Subcutaneous adipose tissue (tissue), 4 donors: ENCODE measurements around the gene LETM1. TPM values are rescaled to one million over a fixed set of nuclear protein-coding genes. Genes with fewer than 3 reads are reported as not detected.

Experiments
- total RNA-seq, 4 donors: library from RNA; depleted of rRNA; stranded (reverse); fragments of >200 nt; gene quantifications; one replicate each; pipeline ENCODE4 v1.1.0, GENCODE V29; 2016
- TF ChIP-seq, protein P1 (sequence below): fragments of 450-650 bp; IDR thresholded peaks from one replicate; pipeline ENCODE4 v1.5.1; 2016; ENCODE audit warnings: low read depth, mild to moderate bottlenecking, control low read depth, antibody characterized with exemption, moderate library complexity

LETM1 gene
- total RNA-seq, 4 donors from 2014 or later = 26.9 to 88.9 (median 30.0) TPM

DNA sequence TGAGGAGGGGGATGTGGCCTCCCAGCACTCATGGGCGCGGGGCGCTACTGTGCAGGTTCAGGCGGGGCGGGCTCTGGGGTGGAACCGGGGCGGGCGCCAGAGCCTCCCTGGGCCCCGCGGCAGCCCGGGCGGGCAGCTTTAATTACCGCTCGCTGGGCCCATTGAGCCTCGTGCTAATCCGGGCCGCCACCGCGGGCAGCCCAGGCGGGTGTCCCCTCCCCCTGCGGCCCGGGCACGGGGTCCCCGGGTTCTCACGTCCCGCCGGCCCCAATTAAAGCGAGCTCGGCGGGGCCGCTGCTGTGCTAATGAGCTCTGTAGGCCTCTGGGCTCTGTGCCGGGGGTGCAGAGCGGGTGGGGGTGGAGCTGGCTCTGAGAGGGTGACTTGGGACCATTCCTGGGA lies 85.7 kb downstream of the LETM1 start:
- TF ChIP-seq, protein P1, sequence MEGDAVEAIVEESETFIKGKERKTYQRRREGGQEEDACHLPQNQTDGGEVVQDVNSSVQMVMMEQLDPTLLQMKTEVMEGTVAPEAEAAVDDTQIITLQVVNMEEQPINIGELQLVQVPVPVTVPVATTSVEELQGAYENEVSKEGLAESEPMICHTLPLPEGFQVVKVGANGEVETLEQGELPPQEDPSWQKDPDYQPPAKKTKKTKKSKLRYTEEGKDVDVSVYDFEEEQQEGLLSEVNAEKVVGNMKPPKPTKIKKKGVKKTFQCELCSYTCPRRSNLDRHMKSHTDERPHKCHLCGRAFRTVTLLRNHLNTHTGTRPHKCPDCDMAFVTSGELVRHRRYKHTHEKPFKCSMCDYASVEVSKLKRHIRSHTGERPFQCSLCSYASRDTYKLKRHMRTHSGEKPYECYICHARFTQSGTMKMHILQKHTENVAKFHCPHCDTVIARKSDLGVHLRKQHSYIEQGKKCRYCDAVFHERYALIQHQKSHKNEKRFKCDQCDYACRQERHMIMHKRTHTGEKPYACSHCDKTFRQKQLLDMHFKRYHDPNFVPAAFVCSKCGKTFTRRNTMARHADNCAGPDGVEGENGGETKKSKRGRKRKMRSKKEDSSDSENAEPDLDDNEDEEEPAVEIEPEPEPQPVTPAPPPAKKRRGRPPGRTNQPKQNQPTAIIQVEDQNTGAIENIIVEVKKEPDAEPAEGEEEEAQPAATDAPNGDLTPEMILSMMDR = no peak

GRCh38 chr4:1769692-1770091 lies 86.3 kb downstream of the LETM1 start:
- TF ChIP-seq, protein P1 = no peak

DNA sequence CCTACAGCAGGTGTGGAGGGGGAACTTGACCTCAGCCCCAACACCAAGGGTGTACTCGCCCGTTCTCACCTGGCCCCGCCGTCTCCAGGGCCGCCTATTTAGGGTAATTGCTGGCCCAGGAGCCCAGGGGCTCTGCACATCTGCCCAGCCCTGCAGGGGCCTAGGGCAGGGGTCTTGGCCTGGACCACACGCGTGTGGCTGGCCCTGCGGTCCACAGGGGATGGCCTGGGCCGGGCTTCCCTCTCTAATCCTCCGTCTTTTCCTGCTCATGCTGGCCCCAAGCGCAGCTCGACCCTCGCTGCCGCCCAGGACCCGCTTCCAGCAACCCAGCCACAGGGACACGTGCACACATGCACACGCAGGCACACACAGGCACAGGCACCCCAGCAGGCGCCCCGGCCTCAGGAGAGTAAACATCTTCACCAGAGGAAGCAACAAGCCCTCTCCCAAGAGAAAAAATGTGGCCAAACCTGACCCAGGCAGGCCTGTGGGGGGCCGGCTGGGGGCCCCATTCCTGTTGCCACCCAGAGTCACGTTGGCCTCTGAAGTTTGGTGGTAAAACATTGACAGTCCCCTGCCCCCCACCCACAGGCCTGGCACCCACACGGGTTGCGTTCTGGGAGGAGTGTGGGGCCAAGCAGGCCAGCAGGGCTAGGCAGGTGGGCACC lies 87.5 kb downstream of the LETM1 start:
- TF ChIP-seq, protein P1 = no peak

DNA sequence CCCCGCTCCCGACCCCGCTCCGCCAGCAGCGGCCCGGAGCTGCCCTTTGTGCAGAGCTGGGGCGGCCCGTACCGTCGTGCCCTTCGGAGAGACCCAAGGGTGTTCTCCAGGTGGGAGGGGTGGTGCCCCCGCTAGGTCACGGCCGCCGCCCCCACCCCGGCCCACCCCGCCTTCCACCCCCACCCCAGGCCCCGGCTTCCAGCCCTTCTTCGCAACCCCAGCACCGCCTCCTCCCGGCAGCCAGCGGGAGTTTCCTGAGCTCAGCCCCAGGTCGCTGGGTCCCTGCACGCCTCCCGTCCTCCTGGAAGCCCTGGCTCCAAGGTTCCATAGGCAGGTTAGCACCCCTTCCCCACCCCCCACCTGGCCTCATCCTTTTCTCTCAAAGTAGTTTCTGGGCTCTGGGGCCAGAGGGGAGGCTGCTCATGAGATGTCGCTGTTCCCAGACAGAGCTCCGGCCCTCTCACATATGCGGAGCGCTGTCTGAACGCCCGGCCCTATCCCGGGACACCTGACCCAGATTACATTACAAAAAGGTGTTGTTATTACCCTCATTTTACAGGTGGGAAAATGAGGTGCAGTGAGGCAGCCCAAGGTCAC lies 88.1 kb downstream of the LETM1 start:
- TF ChIP-seq, protein P1 = no peak

GRCh38 chr4:1767061-1767769 lies 88.7 kb downstream of the LETM1 start:
- TF ChIP-seq, protein P1 = no peak

GRCh38 chr4:1766106-1767060 lies 89.6 kb downstream of the LETM1 start:
- TF ChIP-seq, protein P1 = no peak
